IMR-90 (cell line): ENCODE data around the gene LTB4R2. TPM values are rescaled to one million over a fixed set of nuclear protein-coding genes. Genes with fewer than 3 reads are reported as not detected.
A peak's percentile ranks its signal among the peaks of the same experiment; 100 is the strongest.

ENCODE experiments used
- ATAC-seq: fragments of 200-7000 bp; cut with Tn5 transposase; 2 replicates; pipeline ENCODE4 v1.9.1; 2020; ENCODE audit warnings: low read depth, mild to moderate bottlenecking, moderate library complexity
- BruUV-seq: library from RNA; stranded (reverse); fragments of 400-500 nt; replicated peaks from 2 replicates; lab custom pipeline; 2021; lab: Mats Ljungman, UMichigan
- CTCF ChIA-PET: fragments of 300-600 bp; formaldehyde crosslinking; extraction: SDS; loops from one replicate; lab custom pipeline; 2021; ENCODE audit warnings: antibody characterized with exemption; lab: Yijun Ruan, JAX
- POLR2A ChIA-PET: fragments of 300-600 bp; sonication (Branson Sonifier 250); formaldehyde crosslinking; loops from one replicate; lab custom pipeline; 2022; ENCODE audit warnings: antibody characterized with exemption; ENCODE audit not compliant: unreplicated experiment; lab: Charles Lee
- DNase-seq: peaks from one replicate; pipeline ENCODE4 v3.0.0; 2013
- H2AFZ ChIP-seq: replicated peaks from 2 replicates; pipeline ENCODE3; 2013; ENCODE audit warnings: low read length, mild to moderate bottlenecking; ENCODE audit not compliant: poor library complexity
- H2AK5ac ChIP-seq: 2 replicates; pipeline ENCODE4 v1.6.1; 2013; ENCODE audit warnings: low read depth, low read length, inconsistent platforms
- H2AK9ac ChIP-seq: replicated peaks from 2 replicates; pipeline ENCODE3; 2013; ENCODE audit warnings: mild to moderate bottlenecking, low read depth, low read length, moderate library complexity; ENCODE audit not compliant: poor library complexity
- H2BK120ac ChIP-seq: 2 replicates; pipeline ENCODE4 v1.6.1; 2013; ENCODE audit warnings: low read depth, low read length, inconsistent platforms
- H2BK15ac ChIP-seq: 3 replicates; pipeline ENCODE4 v1.6.1; 2013; ENCODE audit warnings: low read depth, low read length, inconsistent platforms
- H2BK20ac ChIP-seq: 2 replicates; pipeline ENCODE4 v1.6.1; 2013; ENCODE audit warnings: low read depth, mild to moderate bottlenecking, inconsistent platforms, low read length, moderate library complexity
- H2BK5ac ChIP-seq: 2 replicates; pipeline ENCODE4 v1.6.1; 2013; ENCODE audit warnings: mild to moderate bottlenecking, low read depth, low read length, inconsistent platforms; ENCODE audit not compliant: poor library complexity, severe bottlenecking
- H3K14ac ChIP-seq: replicated peaks from 2 replicates; pipeline ENCODE4 v1.6.1; 2013; ENCODE audit warnings: low read depth, low read length, inconsistent platforms
- H3K18ac ChIP-seq: 2 replicates; pipeline ENCODE4 v1.6.1; 2013; ENCODE audit warnings: low read depth, low read length, control low read depth
- H3K23ac ChIP-seq: 2 replicates; pipeline ENCODE4 v1.6.1; 2013; ENCODE audit warnings: low read depth, low read length, inconsistent platforms
- H3K27ac ChIP-seq: 2 replicates; pipeline ENCODE4 v1.5.1; 2013; ENCODE audit warnings: mild to moderate bottlenecking, control low read depth, low read length; ENCODE audit not compliant: insufficient read depth
- H3K27me3 ChIP-seq: 2 replicates; pipeline ENCODE4 v1.6.1; 2013; ENCODE audit warnings: low read length; ENCODE audit not compliant: control insufficient read depth, insufficient read depth
- H3K36me3 ChIP-seq: 2 replicates; pipeline ENCODE4 v1.6.1; 2013; ENCODE audit warnings: low read length, mixed read lengths; ENCODE audit not compliant: control insufficient read depth, insufficient read depth
- H3K4ac ChIP-seq: 2 replicates; pipeline ENCODE4 v1.6.1; 2013; ENCODE audit warnings: low read depth, low read length, inconsistent platforms
- H3K4me1 ChIP-seq: 2 replicates; pipeline ENCODE4 v1.6.1; 2013; ENCODE audit warnings: low read length, mixed read lengths; ENCODE audit not compliant: control insufficient read depth, insufficient read depth
- H3K4me2 ChIP-seq: 2 replicates; pipeline ENCODE4 v1.6.1; 2013; ENCODE audit warnings: low read depth, mild to moderate bottlenecking, control low read depth, low read length, moderate library complexity
- H3K4me3 ChIP-seq: 2 replicates; pipeline ENCODE4 v1.5.1; 2013; ENCODE audit warnings: low read depth, mild to moderate bottlenecking, control low read depth, low read length, moderate library complexity; ENCODE audit not compliant: insufficient read depth
- H3K56ac ChIP-seq: 2 replicates; pipeline ENCODE4 v1.6.1; 2013; ENCODE audit warnings: low read length, inconsistent platforms; ENCODE audit not compliant: insufficient read depth; ENCODE audit errors: extremely low read depth
- H3K79me1 ChIP-seq, 2 experiments: 2 replicates each; pipeline ENCODE4 v1.6.1; 2013; ENCODE audit warnings: low read length in 2 of 2, inconsistent platforms in 1 of 2, low read depth in 1 of 2
- H3K9ac ChIP-seq: 2 replicates; pipeline ENCODE4 v1.6.1; 2013; ENCODE audit warnings: low read depth, low read length, control low read depth
- H3K9me1 ChIP-seq: 2 replicates; pipeline ENCODE4 v1.6.1; 2013; ENCODE audit warnings: low read length, inconsistent platforms; ENCODE audit not compliant: insufficient read depth
- H3K9me3 ChIP-seq: 2 replicates; pipeline ENCODE4 v1.6.1; 2013; ENCODE audit warnings: low read length; ENCODE audit not compliant: control insufficient read depth, insufficient read depth
- H4K20me1 ChIP-seq: 2 replicates; pipeline ENCODE4 v1.6.1; 2013; ENCODE audit warnings: low read length, inconsistent platforms; ENCODE audit not compliant: insufficient read depth
- H4K5ac ChIP-seq: 2 replicates; pipeline ENCODE4 v1.6.1; 2013; ENCODE audit warnings: mild to moderate bottlenecking, low read depth, low read length, control low read depth
- H4K8ac ChIP-seq, 2 experiments: 2 replicates each; pipeline ENCODE4 v1.6.1; 2013; ENCODE audit warnings: low read depth in 2 of 2, low read length in 2 of 2, control low read depth in 1 of 2, inconsistent platforms in 1 of 2
- H4K91ac ChIP-seq: 2 replicates; pipeline ENCODE4 v1.6.1; 2013; ENCODE audit warnings: low read depth, low read length, inconsistent platforms; ENCODE audit not compliant: insufficient read depth
- BHLHE40 ChIP-seq: fragments of 150-350 bp; IDR thresholded peaks from 2 replicates; pipeline ENCODE4 v1.6.1; 2016; ENCODE audit warnings: mild to moderate bottlenecking, low read depth, low read length
- CEBPB ChIP-seq: IDR thresholded peaks from 2 replicates; pipeline ENCODE4 v1.6.1; 2012; ENCODE audit warnings: low read depth, low read length, improper control_type of control experiment
- CHD1 ChIP-seq: IDR thresholded peaks from 2 replicates; pipeline ENCODE4 v1.6.1; 2012; ENCODE audit warnings: low read depth, low read length, improper control_type of control experiment
- CTCF ChIP-seq: conservative IDR thresholded peaks from 2 replicates; pipeline ENCODE4 v1.5.1; 2012; ENCODE audit warnings: mild to moderate bottlenecking, low read depth, low read length, improper control_type of control experiment
- FOS ChIP-seq: fragments of 150-350 bp; IDR thresholded peaks from 2 replicates; pipeline ENCODE4 v1.6.1; 2016; ENCODE audit warnings: low read depth, low read length
- MAFK ChIP-seq: IDR thresholded peaks from 2 replicates; pipeline ENCODE4 v1.6.1; 2012; ENCODE audit warnings: low read depth, low read length, improper control_type of control experiment
- MXI1 ChIP-seq: IDR thresholded peaks from 2 replicates; pipeline ENCODE4 v1.6.1; 2012; ENCODE audit warnings: low read depth, mild to moderate bottlenecking, low read length, moderate library complexity, borderline replicate concordance
- NFE2L2 ChIP-seq: fragments of 150-350 bp; IDR thresholded peaks from 2 replicates; pipeline ENCODE4 v1.6.1; 2016; ENCODE audit warnings: low read depth, mild to moderate bottlenecking, low read length
- POLR2A ChIP-seq: IDR thresholded peaks from 2 replicates; pipeline ENCODE4 v1.6.1; 2012; ENCODE audit warnings: mild to moderate bottlenecking, low read depth, low read length
- RAD21 ChIP-seq: IDR thresholded peaks from 2 replicates; pipeline ENCODE4 v1.6.1; 2012; ENCODE audit warnings: low read length, improper control_type of control experiment
- RCOR1 ChIP-seq: IDR thresholded peaks from 2 replicates; pipeline ENCODE4 v1.6.1; 2012; ENCODE audit warnings: mild to moderate bottlenecking, low read length, improper control_type of control experiment; ENCODE audit not compliant: insufficient replicate concordance
- RFX5 ChIP-seq: IDR thresholded peaks from 2 replicates; pipeline ENCODE4 v1.8.0; 2012; ENCODE audit warnings: low read depth, mild to moderate bottlenecking, low read length, moderate library complexity
- SMC3 ChIP-seq: fragments of 150-350 bp; IDR thresholded peaks from 2 replicates; pipeline ENCODE4 v1.6.1; 2016; ENCODE audit warnings: low read depth, mild to moderate bottlenecking, antibody characterized with exemption, low read length, moderate library complexity
- WGBS, 2 experiments: methylation state at CpG; one replicate each; pipeline versions ENCODE4 v1.1.5 to v1.1.7; 2013; ENCODE audit warnings: missing lambda C conversion rate in 2 of 2; ENCODE audit not compliant: insufficient read length in 1 of 2; ENCODE audit errors: extremely low coverage in 2 of 2; 5-methylcytosine and 5-hydroxymethylcytosine counted together
- dilution Hi-C: fragments of 300-500 bp; cut with HindIII; formaldehyde crosslinking; loops from one replicate; pipeline ENCODE4 v1.14.3; 2018; ENCODE audit warnings: low sequenced_read_pairs; ENCODE audit not compliant: unreplicated experiment
- in situ Hi-C: fragments of 300-500 bp; cut with MboI; formaldehyde crosslinking; loops from 3 replicates; pipeline ENCODE4 v1.14.3; 2019; ENCODE audit warnings: low sequenced_read_pairs, inconsistent platforms, mixed read lengths
- intact Hi-C: fragments of 100-400 bp; cut with micrococcal nuclease; formaldehyde crosslinking; loops from 2 replicates; pipeline ENCODE4 v1.10.0; 2022
- polyA plus RNA-seq, 3 experiments: library from polyadenylated mRNA; depleted of rRNA; stranded (reverse); fragments of >200 nt; gene quantifications; 2 replicates each; pipeline ENCODE4 v1.2.3, GENCODE V29; 2012; ENCODE audit warnings: low replicate concordance in 1 of 3
- total RNA-seq: library from RNA; depleted of rRNA; stranded (reverse); fragments of >200 nt; gene quantifications from 2 replicates; pipeline ENCODE4 v1.2.3, GENCODE V29; 2012
- TF ChIP-seq, protein P1 (sequence below): fragments of 150-350 bp; IDR thresholded peaks from 2 replicates; pipeline ENCODE4 v1.6.1; 2016; ENCODE audit warnings: low read depth, mild to moderate bottlenecking, low read length, moderate library complexity, borderline replicate concordance

LTB4R2 gene
- total and polyA plus RNA-seq, 2 of the 4 experiments (the other 2 are of a cell fraction) = 0.72 to 1.7 TPM

DNA sequence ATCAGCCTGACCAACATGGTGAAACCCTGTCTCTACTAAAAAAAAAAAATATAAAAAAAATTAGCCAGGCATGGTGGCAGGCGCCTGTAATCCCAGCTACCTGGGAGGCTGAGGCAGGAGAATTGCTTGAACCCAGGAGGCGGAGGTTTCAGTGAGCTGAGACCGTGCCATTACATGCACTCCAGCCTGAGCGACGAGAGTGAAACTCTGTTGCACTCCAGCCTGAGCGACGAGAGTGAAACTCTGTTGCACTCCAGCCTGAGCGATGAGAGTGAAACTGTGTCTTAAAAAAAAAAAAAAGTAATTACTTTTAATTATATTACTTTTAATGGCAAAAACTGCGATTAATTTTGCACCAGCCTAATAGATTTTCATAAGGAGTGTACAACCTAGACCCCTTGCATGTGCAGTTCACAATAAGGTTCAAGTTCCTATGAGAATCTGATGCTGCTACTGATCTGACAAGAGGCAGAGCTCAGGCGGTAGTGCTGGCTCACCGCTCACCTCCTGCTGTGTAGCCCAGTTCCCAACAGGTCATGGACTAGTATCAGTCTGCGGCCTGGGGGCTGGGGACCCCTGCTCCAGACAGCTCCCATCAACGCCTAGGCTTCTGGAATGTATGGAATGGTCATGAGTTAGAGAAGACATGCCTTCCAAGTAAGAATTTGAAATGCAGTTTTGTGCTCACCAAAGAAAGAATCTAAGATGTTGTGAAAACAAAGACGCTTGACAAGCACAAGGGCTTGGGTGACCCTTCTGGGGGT lies 11.5 kb downstream of the LTB4R2 start:
- Histone ChIP-seq H3K23ac (no peak overlapping the region), H3K4ac (no peak overlapping the region), H2BK15ac (no peak overlapping the region), H3K4me2 (no peak overlapping the region), H3K9me1 (peaks cover 3% of the 10 kb centered on the region; the same call in 1 of the 2 replicates), H3K14ac (no peak overlapping the region), H2AK5ac (no peak overlapping the region; the same call in 1 of the 2 replicates), H3K27ac (no peak overlapping the region), H4K8ac (no peak overlapping the region), H2BK120ac (no peak overlapping the region), H2AK9ac (no peak overlapping the region), H3K36me3 (no peaks in the 10 kb centered on the region), H4K5ac (no peak overlapping the region), H3K4me1 (no peaks in the 10 kb centered on the region), H3K4me3 (no peak overlapping the region), H2AFZ (peak overlapping the region; percentile 57), H3K79me1 (no peaks in the 10 kb centered on the region), H3K56ac (no peak overlapping the region), H4K91ac (no peak overlapping the region), H4K20me1 (no peaks in the 10 kb centered on the region), H3K27me3 (peaks cover 61% of the 10 kb centered on the region), H2BK20ac (no peak overlapping the region), H2BK5ac (no peak overlapping the region), H3K9me3 (no peaks in the 10 kb centered on the region), H3K18ac (no peak overlapping the region), H3K9ac (no peak overlapping the region)
- WGBS, 2 experiments = 65% methylated on average over 4 of the region's 14 CpGs; no CpG with 5 or more reads in 1 of the 2 experiments
- TF ChIP-seq RFX5 = no peak
- no peak for TF ChIP-seq RAD21
- TF ChIP-seq BHLHE40 = no peak
- no peak for TF ChIP-seq CHD1
- no peak for TF ChIP-seq MAFK
- no peak for TF ChIP-seq CEBPB
- no peak for TF ChIP-seq POLR2A
- TF ChIP-seq RCOR1 = no peak
- no peak for TF ChIP-seq MXI1
- no peak for TF ChIP-seq NFE2L2
- no peak for TF ChIP-seq SMC3
- TF ChIP-seq, protein P1, sequence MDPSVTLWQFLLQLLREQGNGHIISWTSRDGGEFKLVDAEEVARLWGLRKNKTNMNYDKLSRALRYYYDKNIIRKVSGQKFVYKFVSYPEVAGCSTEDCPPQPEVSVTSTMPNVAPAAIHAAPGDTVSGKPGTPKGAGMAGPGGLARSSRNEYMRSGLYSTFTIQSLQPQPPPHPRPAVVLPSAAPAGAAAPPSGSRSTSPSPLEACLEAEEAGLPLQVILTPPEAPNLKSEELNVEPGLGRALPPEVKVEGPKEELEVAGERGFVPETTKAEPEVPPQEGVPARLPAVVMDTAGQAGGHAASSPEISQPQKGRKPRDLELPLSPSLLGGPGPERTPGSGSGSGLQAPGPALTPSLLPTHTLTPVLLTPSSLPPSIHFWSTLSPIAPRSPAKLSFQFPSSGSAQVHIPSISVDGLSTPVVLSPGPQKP = no peak
- no peak for TF ChIP-seq CTCF
- TF ChIP-seq FOS = no peak
- ATAC-seq (no peak), DNase-seq (no peak)
- ChIA-PET POLR2A (interaction anchor here (0.6 kb wide), 1 partner anchor 228 kb away, joined by 7 read pairs; no protein-coding TSS in a partner anchor), CTCF (interaction anchor here (1.4 to 1.9 kb wide), 2 partner anchors 12 to 13 kb away, joined by 3 to 9 read pairs; no protein-coding TSS in a partner anchor)
- in situ Hi-C loops (no loop called here), dilution Hi-C loops (no loop called here), intact Hi-C loops (no loop called here)
- no TSS peak for BruUV-seq
